ENCODE results near the gene RELB.
"Not testable (repeated sequence)": the region's sequence is repeated elsewhere in the genome, so short reads cannot be mapped to it uniquely, and the experiment has no call there.

The RELB gene, protein sequence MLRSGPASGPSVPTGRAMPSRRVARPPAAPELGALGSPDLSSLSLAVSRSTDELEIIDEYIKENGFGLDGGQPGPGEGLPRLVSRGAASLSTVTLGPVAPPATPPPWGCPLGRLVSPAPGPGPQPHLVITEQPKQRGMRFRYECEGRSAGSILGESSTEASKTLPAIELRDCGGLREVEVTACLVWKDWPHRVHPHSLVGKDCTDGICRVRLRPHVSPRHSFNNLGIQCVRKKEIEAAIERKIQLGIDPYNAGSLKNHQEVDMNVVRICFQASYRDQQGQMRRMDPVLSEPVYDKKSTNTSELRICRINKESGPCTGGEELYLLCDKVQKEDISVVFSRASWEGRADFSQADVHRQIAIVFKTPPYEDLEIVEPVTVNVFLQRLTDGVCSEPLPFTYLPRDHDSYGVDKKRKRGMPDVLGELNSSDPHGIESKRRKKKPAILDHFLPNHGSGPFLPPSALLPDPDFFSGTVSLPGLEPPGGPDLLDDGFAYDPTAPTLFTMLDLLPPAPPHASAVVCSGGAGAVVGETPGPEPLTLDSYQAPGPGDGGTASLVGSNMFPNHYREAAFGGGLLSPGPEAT

GRCh38 chr19:45001087-45001739 is at the start of gene RELB:
TSS of gene RELB (plus strand) at chr19:45001464. CDS start at chr19:45001580, 116 bp downstream.
- peak; percentile 37 to 87 for DNase-seq

DNA sequence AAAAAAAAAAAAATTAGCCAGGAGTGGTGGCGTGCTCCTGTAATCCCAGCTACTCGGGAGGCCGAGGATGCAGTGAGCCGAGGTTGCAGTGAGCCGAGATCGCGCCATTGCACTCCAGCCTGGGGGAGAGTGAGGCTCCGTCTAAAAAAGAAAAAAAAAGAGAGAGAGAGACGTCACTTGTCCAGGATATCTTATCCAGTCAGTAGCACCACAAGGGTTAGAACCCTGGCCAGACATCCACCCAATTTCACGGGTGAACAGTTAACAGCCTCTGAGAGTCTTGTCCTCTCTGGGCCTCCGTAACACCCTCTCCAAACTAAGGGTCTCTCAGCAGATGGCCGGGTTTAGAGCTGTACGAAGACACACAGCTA is 47.0 kb upstream of the RELB start:
- DNase-seq, result no peak

DNA sequence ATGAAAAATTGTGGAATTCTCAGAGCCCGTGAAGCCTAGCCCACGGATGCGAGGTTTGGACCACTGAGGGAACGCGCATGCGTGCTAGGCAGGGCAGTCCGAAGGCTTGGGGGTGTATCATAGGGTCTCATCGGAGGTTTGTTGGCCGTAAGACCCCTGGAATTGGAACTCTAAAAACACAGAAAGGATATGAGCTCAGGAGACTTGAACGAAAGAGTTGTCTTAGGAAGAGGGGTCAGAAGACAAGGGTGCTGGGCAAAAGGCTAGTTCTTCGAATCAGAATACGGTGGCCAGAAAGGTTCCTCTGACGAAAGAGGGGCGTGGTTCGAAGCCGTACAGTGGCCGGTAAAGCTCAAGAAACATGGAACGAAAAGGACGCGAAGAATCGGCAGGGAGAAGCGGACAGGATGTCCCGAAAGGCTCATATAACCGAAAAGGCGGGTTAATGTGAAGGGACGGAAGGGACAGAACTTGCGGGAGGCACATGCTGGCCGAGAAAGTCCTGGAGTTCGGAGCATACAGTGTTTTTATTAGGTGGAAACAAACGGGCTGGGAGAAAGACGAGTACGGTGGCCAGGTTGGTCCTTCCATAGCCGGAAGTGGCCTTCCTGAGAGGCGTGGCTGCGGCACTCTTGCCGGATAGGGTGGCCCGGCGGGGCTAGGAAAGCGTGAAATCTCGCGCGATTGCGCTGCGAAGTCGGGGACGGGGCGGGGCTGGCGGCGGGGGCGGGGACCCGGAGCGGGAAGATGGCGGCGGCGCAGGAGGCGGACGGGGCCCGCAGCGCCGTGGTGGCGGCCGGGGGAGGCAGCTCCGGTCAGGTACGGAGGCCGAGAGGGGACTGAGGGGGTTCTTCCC is 46.4 kb upstream of the RELB start, which contains the start of gene CLPTM1:
TSS of gene CLPTM1 (plus strand) at position 732 of the 856 bp plus-strand sequence. CDS start at position 748, 16 bp downstream.
- DNase-seq, result peak; percentile 91 to 94

- DNase-seq, result no peak
Observed at GRCh38 chr19:44955505-44956439, 45.5 kb upstream of the RELB start.

DNA sequence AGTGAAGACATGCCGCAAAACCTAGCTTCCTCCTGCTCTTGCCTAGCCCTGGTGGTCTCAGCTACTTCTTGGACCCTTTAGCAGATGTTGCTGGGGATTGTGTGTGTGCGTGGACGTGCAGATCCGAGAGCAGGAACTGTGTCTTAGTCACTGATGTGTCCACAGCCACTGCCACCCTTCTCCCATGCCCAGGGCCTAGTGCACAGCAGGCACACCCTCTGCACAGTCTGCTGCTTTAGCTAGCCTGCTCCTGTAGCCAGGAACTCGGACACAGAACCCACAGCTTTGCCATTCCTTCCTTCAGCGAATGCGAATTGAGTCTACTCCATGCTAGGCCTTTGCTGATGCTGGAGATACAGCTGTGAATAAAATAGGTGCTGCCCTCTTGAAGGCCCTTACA is 43.7 kb upstream of the RELB start:
- no peak for DNase-seq

GRCh38 chr19:44958090-44958489 is 43.2 kb upstream of the RELB start:
- DNase-seq, result no peak

DNA sequence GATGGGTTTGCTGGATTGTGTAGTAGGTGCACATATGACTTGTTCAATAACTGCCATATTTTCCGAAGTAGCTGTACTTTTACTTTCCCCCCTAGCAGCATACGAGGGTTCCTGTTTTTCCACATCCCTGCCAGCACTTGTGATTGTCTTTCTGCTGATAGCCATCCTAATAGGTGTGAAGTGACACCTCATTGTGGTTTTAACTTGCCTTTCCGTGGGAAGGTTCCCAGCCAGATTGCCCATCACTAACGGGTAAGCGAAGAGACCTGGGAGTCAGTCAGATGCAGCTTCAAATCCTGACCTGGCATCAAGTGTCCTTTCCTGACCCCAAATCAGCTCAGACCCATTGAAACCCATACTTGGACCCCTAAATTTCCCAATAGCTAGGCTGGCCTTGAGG is 41.6 kb upstream of the RELB start:
- DNase-seq, result no peak

DNA sequence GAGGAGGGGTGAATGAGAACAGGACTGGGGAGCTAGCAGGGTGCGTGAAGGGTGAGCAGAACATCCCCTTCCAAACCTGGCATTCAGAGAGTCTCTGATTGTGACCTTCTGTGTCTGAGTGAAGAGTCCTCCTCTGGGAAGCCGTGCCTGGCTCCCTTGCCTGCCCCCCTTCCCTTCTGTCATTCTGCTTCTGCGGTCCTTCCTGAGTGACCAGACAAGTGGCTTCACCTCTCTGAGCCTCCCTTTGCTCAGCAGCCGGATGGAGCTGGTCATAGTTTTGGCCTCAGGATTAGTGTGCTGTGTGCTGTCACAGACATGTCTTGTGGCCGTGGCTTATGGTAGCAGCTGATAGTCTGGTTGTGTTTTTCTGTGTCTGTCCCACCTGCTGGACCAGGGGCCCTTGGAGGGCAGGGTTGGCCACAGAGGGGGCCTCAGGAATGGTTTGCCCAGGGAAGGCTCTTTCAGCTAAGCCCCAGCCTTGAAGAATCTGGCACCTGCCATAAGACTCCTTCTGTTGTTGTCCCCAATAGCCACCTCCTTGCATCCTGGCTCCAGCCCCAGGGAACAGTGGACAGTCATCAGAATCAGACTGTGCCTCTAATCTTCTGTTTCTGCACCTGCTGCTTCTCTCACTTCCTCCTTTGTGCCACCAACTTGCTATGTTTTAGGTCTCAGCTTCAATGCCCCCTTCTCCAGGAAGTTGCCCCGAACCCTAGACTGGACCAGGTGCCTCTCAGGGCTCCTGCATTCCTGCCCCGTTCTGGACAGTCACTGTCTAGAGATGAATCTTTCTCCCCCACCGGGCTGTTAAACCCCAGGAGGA is 40.1 kb upstream of the RELB start:
- no peak for DNase-seq

- no peak for DNase-seq
Observed at GRCh38 chr19:44961821-44962220, 39.4 kb upstream of the RELB start.

DNA sequence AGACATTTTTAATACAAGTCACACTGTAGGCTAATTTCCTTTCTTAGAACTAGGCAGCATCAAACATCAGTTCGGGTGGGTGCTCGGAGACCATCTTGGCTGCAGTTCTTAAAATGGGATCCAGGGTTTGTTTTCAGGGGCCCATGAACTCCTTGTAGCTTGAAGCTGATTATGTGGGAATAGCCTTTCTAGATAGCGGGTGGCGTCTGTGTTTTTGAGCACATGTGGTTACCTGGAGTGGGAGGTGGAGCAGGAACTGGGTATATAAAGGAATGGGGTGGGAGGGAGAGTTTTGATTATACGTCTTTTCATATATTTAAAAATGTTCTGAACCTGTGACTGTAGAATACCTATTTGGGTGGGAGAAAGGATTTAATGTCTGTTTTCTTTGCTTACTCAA is 33.1 kb upstream of the RELB start:
- no peak for DNase-seq

DNA sequence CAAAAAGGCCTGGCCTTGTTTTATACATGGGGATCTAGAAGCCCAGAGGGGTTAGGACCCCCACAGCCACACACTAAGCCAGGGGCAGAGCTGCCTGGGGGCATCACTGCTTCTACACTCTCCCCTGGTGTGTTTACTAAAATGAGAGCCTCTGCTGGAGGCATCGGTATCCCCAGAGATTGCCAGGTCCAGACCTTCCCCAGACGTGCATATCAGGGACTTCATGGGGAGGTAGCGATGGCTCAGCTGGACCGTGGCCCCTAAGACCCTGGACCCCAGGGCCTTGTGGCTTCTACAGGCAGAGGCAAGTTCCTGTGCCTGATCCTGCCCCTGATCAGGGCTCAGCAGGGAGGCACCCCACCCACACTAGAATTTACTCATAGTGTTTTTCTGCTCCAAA is 32.6 kb upstream of the RELB start:
- DNase-seq, result no peak

DNA sequence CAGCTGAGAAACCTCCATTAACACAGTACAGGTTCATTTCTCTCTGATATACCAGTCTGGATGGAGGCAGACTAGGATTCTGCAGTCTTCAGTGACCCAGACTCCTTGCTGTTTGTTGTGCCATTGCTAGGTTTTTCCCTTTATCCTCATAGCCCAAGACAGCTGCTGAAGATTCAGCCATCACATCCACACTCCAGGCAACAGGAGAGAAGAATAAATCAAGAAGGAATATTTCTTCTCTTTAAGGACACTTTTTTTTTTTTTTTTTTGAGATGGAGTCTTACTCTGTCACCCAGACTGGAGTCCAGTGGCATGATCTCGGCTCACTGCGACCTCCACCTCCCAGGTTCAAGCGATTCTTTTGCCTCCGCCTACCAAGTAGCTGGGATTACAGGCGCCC is 31.8 kb upstream of the RELB start:
- DNase-seq, result no peak

- not testable (repeated sequence) for DNase-seq
Observed at GRCh38 chr19:44971451-44971850, 29.8 kb upstream of the RELB start.

DNA sequence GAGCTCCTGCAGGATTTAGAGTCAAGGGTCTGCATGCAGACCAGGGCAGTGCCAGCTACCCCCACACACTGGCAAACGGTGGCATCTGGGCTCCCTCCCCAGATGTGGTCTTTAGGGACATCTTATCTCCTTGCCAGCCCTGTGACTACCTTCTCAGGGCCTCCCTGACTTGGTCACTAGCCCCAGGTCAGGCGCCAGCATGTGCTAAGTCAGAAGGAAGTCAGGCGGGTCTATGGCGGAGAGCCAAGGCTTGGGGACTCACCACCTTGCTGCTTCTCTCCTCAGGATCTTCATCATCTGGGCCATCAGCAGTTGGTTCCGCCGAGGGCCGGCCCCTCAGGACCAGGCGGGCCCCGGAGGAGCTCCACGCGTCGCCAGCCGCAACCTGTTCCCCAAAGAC is 28.5 kb upstream of the RELB start:
- DNase-seq, result no peak

- no peak for DNase-seq
Observed at GRCh38 chr19:44973982-44974735, 27.1 kb upstream of the RELB start.

GRCh38 chr19:44974857-44975256 is 26.4 kb upstream of the RELB start:
- no peak for DNase-seq

DNA sequence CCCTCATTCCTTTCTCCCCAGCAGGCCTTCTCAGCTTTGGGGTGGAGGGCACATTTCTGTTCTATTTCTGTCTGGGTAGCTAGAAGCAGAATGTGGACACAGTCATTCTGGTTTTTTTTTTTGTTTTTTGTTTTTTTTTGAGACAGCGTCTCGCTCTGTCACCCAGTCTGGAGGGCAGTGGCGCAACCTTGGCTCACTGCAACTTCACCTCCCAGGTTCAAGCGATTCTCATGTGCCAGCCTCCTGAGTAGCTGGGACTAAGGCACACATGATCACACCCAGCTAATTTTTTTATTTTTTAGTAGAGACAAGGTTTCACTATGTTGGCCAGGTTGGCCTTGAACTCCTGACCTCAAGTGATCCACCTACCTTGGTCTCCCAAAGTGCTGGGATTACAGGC is 25.8 kb upstream of the RELB start:
- DNase-seq, result no peak

GRCh38 chr19:44984005-44984404 is 17.3 kb upstream of the RELB start:
- DNase-seq, result no peak

GRCh38 chr19:44985445-44985844 is 15.8 kb upstream of the RELB start:
- no peak for DNase-seq

DNA sequence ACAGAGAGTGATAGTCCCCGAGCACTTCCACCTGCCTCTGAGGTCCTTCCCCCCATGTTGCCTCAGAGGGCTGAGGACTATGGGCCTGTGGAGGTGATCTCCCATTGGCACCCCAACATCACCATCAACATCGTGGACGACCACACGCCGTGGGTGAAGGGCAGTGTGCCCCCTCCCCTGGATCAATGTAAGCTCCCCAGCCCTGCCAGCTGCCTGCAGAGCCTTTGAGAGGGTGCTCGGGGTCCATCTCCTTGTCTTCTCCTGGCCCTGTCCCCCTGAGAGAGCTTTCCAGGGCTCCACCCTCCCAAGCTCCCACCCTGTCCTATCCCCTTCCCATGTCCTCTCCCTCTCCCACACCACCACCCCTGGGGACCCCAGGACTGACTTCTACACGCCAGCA is 14.9 kb upstream of the RELB start:
- no peak for DNase-seq
